Naive thymus-derived CD4-positive, alpha-beta T cell (primary cell): Measurements from ENCODE around the gene ARF1. TPM values are rescaled to one million over a fixed set of nuclear protein-coding genes. Genes with fewer than 3 reads are reported as not detected.

Experiments
- ATAC-seq: fragments of 150-1000 bp; cut with Tn5 transposase; 2 replicates; pipeline ENCODE4 v1.10.0; 2021; ENCODE audit warnings: mild to moderate bottlenecking, moderate library complexity
- CTCF ChIA-PET: fragments of 350-600 bp; sonication (Branson Sonifier 250); formaldehyde crosslinking; loops from one replicate; lab custom pipeline; 2021; ENCODE audit warnings: antibody characterized with exemption; lab: Charles Lee
- POLR2A ChIA-PET: fragments of 350-600 bp; sonication (Branson Sonifier 250); formaldehyde crosslinking; loops from one replicate; lab custom pipeline; 2021; ENCODE audit warnings: antibody characterized with exemption, inconsistent platforms; lab: Charles Lee
- DNase-seq, 9 donors: peaks; one replicate each; pipeline versions ENCODE4 v3.0.0 to v3.0.0-alpha.2; 2020 to 2022; ENCODE audit warnings: mixed read lengths in 1 of 9
- H3K27ac ChIP-seq: one replicate; pipeline ENCODE4 v1.7.0; 2013; ENCODE audit warnings: mild to moderate bottlenecking, low read depth, low read length, moderate library complexity
- H3K27me3 ChIP-seq, 2 donors: one replicate each; pipeline ENCODE4 v1.7.0; 2013; ENCODE audit warnings: low read length in 2 of 2, mild to moderate bottlenecking in 2 of 2, moderate library complexity in 2 of 2; ENCODE audit not compliant: control insufficient read depth in 2 of 2, insufficient read depth in 2 of 2
- H3K36me3 ChIP-seq, 3 experiments: 1 replicate in 2 of 3; 2 replicates in 1 of 3; pipeline ENCODE4 v1.7.0; 2013; ENCODE audit warnings: low read length in 3 of 3, mild to moderate bottlenecking in 3 of 3, moderate library complexity in 1 of 3; ENCODE audit not compliant: insufficient read depth in 3 of 3, control insufficient read depth in 2 of 3
- H3K4me1 ChIP-seq, 2 donors: one replicate each; pipeline ENCODE4 v1.7.0; 2013; ENCODE audit warnings: low read length in 2 of 2, mild to moderate bottlenecking in 2 of 2, moderate library complexity in 1 of 2; ENCODE audit not compliant: control insufficient read depth in 2 of 2, insufficient read depth in 2 of 2
- H3K4me3 ChIP-seq: 2 replicates; pipeline ENCODE4 v1.7.0; 2013; ENCODE audit warnings: mild to moderate bottlenecking, low read length
- H3K9me3 ChIP-seq, 3 experiments: 1 replicate in 2 of 3; 2 replicates in 1 of 3; pipeline ENCODE4 v1.7.0; 2013; ENCODE audit warnings: low read length in 3 of 3; ENCODE audit not compliant: control insufficient read depth in 2 of 3
- H3K27ac Mint-ChIP-seq, 9 donors: one replicate each; pipeline ENCODE4 v1.8.0; 2020 to 2022; ENCODE audit warnings: mixed read lengths in 9 of 9, mild to moderate bottlenecking in 8 of 9, moderate library complexity in 5 of 9, inconsistent platforms in 2 of 9
- H3K27me3 Mint-ChIP-seq, 5 donors: one replicate each; pipeline ENCODE4 v1.8.0; 2021 to 2022; ENCODE audit warnings: mixed read lengths in 5 of 5, mild to moderate bottlenecking in 1 of 5
- H3K36me3 Mint-ChIP-seq, 5 donors: one replicate each; pipeline ENCODE4 v1.8.0; 2020 to 2022; ENCODE audit warnings: mixed read lengths in 5 of 5, mild to moderate bottlenecking in 3 of 5, inconsistent platforms in 1 of 5
- H3K4me1 Mint-ChIP-seq, 7 donors: one replicate each; pipeline ENCODE4 v1.8.0; 2020 to 2022; ENCODE audit warnings: mixed read lengths in 7 of 7, mild to moderate bottlenecking in 3 of 7, inconsistent platforms in 1 of 7
- H3K4me3 Mint-ChIP-seq, 10 donors: one replicate each; pipeline ENCODE4 v1.8.0; 2020 to 2022; ENCODE audit warnings: mild to moderate bottlenecking in 10 of 10, mixed read lengths in 10 of 10, moderate library complexity in 6 of 10, inconsistent platforms in 2 of 10
- H3K9me3 Mint-ChIP-seq, 11 donors: one replicate each; pipeline ENCODE4 v1.8.0; 2020 to 2022; ENCODE audit warnings: mixed read lengths in 11 of 11, mild to moderate bottlenecking in 4 of 11, inconsistent platforms in 1 of 11, moderate library complexity in 1 of 11
- intact Hi-C, 2 donors: fragments of 100-400 bp; cut with micrococcal nuclease; formaldehyde crosslinking; loops; one replicate each; pipeline ENCODE4 v1.15.1; 2023
- polyA plus RNA-seq, 2 donors: library from polyadenylated mRNA; unstranded; fragments of 300-500 nt; fragmentation: Illumina TruSeq; gene quantifications; one replicate each; pipeline ENCODE4 v1.2.3, GENCODE V29; 2021
- total RNA-seq, 6 experiments: library from RNA in 5 of 6; stranded (reverse) in 5 of 6; gene quantifications; 1 replicate in 5 of 6; 2 replicates in 1 of 6; pipeline ENCODE4 v1.2.3 and lab custom pipeline; 2021 to 2026

Gene ARF1
- total and polyA plus RNA-seq, 7 experiments from 2014 or later, result 198 to 434 (median 344) TPM

DNA sequence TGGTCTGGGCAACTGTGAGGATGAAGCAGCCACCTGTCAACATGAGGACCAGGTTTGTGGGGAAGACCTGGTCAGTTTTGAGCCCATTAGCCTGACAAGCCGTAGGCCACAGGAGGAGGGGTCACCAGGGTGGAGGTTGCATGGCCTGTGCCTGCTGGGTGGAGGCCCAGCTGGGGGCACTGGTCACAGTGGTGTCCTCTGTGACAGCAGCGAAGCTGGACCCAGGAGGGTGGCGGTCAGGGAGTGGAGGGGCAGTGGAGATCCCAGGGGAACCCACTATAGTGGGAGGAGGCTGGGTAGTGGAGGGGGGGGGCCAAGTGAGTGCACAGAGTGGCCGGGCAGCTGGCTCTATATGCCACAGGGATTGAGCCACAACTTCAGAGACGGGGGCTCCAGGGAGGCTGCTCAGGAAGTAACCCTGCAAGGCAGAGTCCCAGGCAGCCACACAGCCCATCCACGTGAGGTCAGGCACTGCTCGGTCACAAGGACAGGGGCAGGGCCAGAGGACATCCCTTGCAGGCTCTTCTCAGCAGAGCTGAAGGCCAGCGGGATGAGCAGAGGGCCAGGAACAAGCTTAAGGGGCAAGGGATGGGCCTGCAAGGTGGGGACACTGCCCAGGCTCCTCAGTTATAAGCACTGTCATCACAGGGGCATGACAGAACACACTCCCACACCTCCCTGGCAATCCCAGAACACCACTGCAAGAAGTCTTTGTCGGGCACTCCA, 22.9 kb downstream of the ARF1 start:
- ChIA-PET CTCF (interaction anchor here (0.6 kb wide), 1 partner anchor 60 kb away, joined by 3 read pairs; no protein-coding TSS in a partner anchor), POLR2A (interaction anchor here (1.3 to 2.0 kb wide), 2 partner anchors 24 to 60 kb away, joined by 3 to 10 read pairs; partner anchors contain the start of gene IBA57)
- no peak for DNase-seq
- Mint-ChIP-seq H3K4me3 (peak overlapping the region in 3 of 10 donors; percentile 7 to 73 (median 38)), H3K36me3 (peaks cover 0 to 7% (median 5%) of the 10 kb centered on the region in 5 donors), H3K27ac (peak overlapping the region in 4 of 9 donors; percentile 38 to 95 (median 66)), H3K27me3 (peaks cover 0 to 3% (median 0%) of the 10 kb centered on the region in 5 donors), H3K9me3 (peaks cover 0 to 4% (median 0%) of the 10 kb centered on the region in 11 donors), H3K4me1 (peaks cover 5 to 55% (median 35%) of the 10 kb centered on the region in 7 donors)
- ATAC-seq, result no peak
- no peaks in the 10 kb centered on the region for H3K9me3 ChIP-seq
- no peaks in the 10 kb centered on the region for H3K27me3 ChIP-seq
- peaks cover 24 to 33% of the 10 kb centered on the region in 2 donors for H3K4me1 ChIP-seq
- peak overlapping the region; percentile 26 for H3K27ac ChIP-seq
- intact Hi-C loops, result loop anchor here in 1 of 2 donors (5.0 to 10.0 kb wide), 2 partner anchors 1237 to 1701 kb away; partner anchors contain the start of genes CCSAP and PARP1
- no peak overlapping the region for H3K4me3 ChIP-seq
- peaks cover 0 to 44% (median 3%) of the 10 kb centered on the region in 3 experiments for H3K36me3 ChIP-seq

DNA sequence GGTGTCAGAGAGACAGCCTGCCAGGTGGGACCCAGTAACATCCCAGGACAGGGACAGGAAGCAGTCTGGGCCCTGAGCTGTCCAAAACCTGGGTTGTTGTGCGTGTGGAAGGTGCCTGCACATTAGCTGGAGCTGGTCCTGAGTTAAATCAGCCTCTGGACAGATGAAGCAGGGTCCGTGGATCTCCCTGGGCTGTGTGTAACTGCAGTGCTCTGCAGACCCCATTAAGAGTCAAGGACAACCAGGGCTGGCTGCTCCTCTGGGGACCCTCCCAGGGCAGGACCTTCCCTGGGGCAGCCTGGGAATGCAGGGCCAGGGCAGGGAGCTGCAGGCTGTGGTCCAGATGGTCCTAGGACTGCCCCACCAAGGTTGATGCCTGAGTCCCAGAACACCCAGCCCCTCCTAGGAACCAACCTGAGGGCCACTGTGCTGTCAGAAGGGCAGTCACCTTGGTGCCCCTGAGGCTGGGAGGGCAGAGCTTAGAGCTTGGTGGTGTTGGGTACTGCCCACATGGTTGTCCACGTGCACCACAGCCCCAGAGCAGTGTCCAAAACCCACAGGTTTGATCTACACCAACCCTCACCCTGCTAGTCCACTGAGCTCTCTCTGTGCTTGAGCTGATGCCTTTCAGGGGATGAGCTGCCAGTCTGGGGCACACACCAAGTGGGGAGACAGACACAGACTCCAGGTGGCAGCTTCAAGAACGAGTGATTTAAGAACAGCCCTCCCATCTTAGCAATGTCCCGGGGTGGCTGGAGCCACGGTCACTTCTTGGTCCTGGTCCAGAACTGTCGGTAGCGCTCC, 23.7 kb downstream of the ARF1 start:
- peaks cover 5 to 52% (median 38%) of the 10 kb centered on the region in 7 donors for H3K4me1 Mint-ChIP-seq
- H3K4me3 Mint-ChIP-seq, result peak overlapping the region in 7 of 10 donors; percentile 13 to 94 (median 49)

DNA sequence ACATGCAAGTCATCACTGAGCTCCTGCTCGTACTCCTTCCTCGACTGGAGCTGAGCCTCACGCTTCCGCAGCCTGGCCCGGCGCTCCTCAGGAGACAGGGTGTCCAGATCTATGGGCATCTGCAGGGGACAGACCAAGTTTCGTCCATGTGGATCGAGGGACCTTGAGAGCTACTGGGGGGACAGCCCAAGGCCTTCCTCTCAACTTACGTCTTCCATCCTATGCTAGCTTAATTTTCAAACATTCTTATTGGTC, 24.2 kb downstream of the ARF1 start:
- ChIA-PET POLR2A (interaction anchor here (1.1 kb wide), 1 partner anchor 24 kb away, joined by 8 read pairs; the partner anchor contains the start of gene ARF1), CTCF (interaction anchor here (0.6 kb wide), 1 partner anchor 58 kb away, joined by 3 read pairs; no protein-coding TSS in a partner anchor)
- Histone ChIP-seq H3K4me1 (peaks cover 20 to 29% of the 10 kb centered on the region in 2 donors), H3K36me3 (peaks cover 0 to 36% (median 0%) of the 10 kb centered on the region in 3 experiments), H3K27ac (no peak overlapping the region), H3K4me3 (no peak overlapping the region), H3K27me3 (no peaks in the 10 kb centered on the region), H3K9me3 (no peaks in the 10 kb centered on the region)
- Mint-ChIP-seq H3K4me1 (peaks cover 5 to 47% (median 33%) of the 10 kb centered on the region in 7 donors), H3K4me3 (peak overlapping the region in 6 of 10 donors; percentile 9 to 94 (median 44)), H3K36me3 (peaks cover 0 to 7% (median 5%) of the 10 kb centered on the region in 5 donors), H3K9me3 (peaks cover 0 to 4% (median 0%) of the 10 kb centered on the region in 11 donors), H3K27me3 (peaks cover 0 to 3% (median 0%) of the 10 kb centered on the region in 5 donors), H3K27ac (peak overlapping the region in 3 of 9 donors; percentile 17 to 98 (median 52))
- DNase-seq (no peak), ATAC-seq (no peak)
- intact Hi-C loops, result loop anchor here in 1 of 2 donors (5.0 to 10.0 kb wide), 2 partner anchors 1236 to 1702 kb away; partner anchors contain the start of genes CCSAP and PARP1

More for the DNA sequence above, 23.7 kb downstream of the ARF1 start:
- no peak overlapping the region for H3K27ac ChIP-seq
- peaks cover 24 to 33% of the 10 kb centered on the region in 2 donors for H3K4me1 ChIP-seq
- peaks cover 0 to 7% (median 5%) of the 10 kb centered on the region in 5 donors for H3K36me3 Mint-ChIP-seq
- POLR2A ChIA-PET, result interaction anchor here (1.1 to 1.3 kb wide), 2 partner anchors 24 kb away, joined by 3 to 8 read pairs; partner anchors contain the start of gene ARF1
- CTCF ChIA-PET, result interaction anchor here (0.6 kb wide), 1 partner anchor 59 kb away, joined by 3 read pairs; no protein-coding TSS in a partner anchor
- no peak for ATAC-seq
- H3K36me3 ChIP-seq, result peaks cover 0 to 36% (median 0%) of the 10 kb centered on the region in 3 experiments
- intact Hi-C loops, result loop anchor here in 1 of 2 donors (5.0 to 10.0 kb wide), 2 partner anchors 1236 to 1701 kb away; partner anchors contain the start of genes CCSAP and PARP1
- peaks cover 0 to 4% (median 0%) of the 10 kb centered on the region in 11 donors for H3K9me3 Mint-ChIP-seq
- H3K4me3 ChIP-seq, result no peak overlapping the region
- H3K27me3 ChIP-seq, result no peaks in the 10 kb centered on the region
- H3K9me3 ChIP-seq, result no peaks in the 10 kb centered on the region
- peak overlapping the region in 3 of 9 donors; percentile 8 to 98 (median 65) for H3K27ac Mint-ChIP-seq
- peaks cover 0 to 3% (median 0%) of the 10 kb centered on the region in 5 donors for H3K27me3 Mint-ChIP-seq
- DNase-seq, result no peak

DNA sequence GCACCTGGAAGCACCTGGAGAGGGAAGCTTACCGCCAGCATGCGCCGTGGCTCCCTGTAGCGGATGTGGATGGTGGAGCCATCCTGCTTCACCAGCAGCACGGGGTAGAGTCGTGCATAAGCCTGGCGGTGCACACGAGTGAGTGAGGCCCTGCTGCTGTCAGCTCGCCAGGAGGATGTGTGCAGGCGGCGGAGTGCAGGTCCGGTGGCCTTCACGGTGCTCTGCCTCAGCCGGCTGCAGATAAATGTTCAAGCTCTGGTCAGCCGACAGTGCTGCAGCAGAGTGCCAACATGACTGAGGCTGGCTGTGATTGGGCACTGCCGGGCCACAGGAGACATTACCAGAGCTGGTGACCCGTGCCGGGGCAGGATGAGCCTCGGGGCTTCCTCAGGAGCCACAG, 25.1 kb downstream of the ARF1 start:
- ChIA-PET CTCF (no interaction called here), POLR2A (interaction anchor here (1.2 to 1.5 kb wide), 2 partner anchors 25 to 57 kb away, joined by 4 to 5 read pairs; partner anchors contain the start of genes ARF1 and IBA57)
- Mint-ChIP-seq H3K4me3 (peak overlapping the region; percentile 87 to 95 (median 93)), H3K4me1 (peaks cover 5 to 47% (median 33%) of the 10 kb centered on the region in 7 donors), H3K9me3 (peaks cover 0 to 4% (median 0%) of the 10 kb centered on the region in 11 donors), H3K27ac (peak overlapping the region in 7 of 9 donors; percentile 14 to 98 (median 94)), H3K36me3 (peaks cover 0 to 7% (median 5%) of the 10 kb centered on the region in 5 donors), H3K27me3 (peaks cover 0 to 3% (median 0%) of the 10 kb centered on the region in 5 donors)
- intact Hi-C loops, result loop anchor here (2.0 to 10.0 kb wide), 5 partner anchors 49 to 1703 kb away; partner anchors contain the start of genes CCSAP (in 1 of the 2) and PARP1 (in 1 of the 2)
- peaks cover 0 to 36% (median 0%) of the 10 kb centered on the region in 3 experiments for H3K36me3 ChIP-seq
- H3K9me3 ChIP-seq, result no peaks in the 10 kb centered on the region
- no peak overlapping the region for H3K4me3 ChIP-seq
- peaks cover 18 to 26% of the 10 kb centered on the region in 2 donors for H3K4me1 ChIP-seq
- ATAC-seq, result no peak
- peak overlapping the region; percentile 94 for H3K27ac ChIP-seq
- DNase-seq, result no peak
- no peaks in the 10 kb centered on the region for H3K27me3 ChIP-seq

DNA sequence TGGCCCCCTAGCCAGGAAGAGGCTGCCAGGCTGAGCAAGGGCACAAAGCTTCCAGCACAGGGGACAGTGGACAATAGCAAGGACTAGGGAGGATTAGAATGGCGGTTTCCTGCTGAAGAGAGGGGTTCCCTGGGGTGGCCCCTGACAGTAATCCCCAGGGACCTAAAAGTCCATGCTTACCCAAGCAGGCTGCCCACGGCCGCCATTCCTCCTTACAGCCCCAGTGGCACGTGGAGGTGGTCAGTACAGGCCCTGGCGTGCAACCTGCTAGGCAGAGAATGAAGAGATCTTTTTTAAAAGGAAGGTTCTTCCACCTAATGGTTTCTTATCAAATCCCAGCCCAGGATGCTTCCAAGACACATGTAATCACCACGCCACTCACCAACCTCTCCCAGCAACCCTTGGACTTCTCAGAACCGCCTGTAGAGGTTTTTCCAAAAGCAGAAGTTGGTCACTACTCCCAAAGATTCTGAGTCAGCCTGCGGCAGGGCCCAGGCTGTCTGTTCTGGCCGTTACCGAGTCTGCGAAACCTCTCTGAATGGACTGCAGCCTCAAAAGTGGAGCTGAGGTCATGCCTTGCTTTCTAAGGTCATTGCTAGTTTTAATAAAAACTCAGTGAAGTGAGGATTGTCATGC, 25.7 kb downstream of the ARF1 start:
- peak overlapping the region; percentile 94 for H3K27ac ChIP-seq
- H3K4me1 ChIP-seq, result peaks cover 18 to 26% of the 10 kb centered on the region in 2 donors
- Mint-ChIP-seq H3K27me3 (peaks cover 0 to 3% (median 0%) of the 10 kb centered on the region in 5 donors), H3K27ac (peak overlapping the region; percentile 14 to 98 (median 95)), H3K9me3 (peaks cover 0 to 3% (median 0%) of the 10 kb centered on the region in 11 donors), H3K36me3 (peaks cover 0 to 7% (median 5%) of the 10 kb centered on the region in 5 donors), H3K4me3 (peak overlapping the region; percentile 87 to 95 (median 93)), H3K4me1 (peaks cover 5 to 46% (median 31%) of the 10 kb centered on the region in 7 donors)
- ChIA-PET POLR2A (interaction anchor here (0.7 to 2.1 kb wide), 7 partner anchors 11 to 393 kb away, joined by 3 to 8 read pairs (median 4); partner anchors contain the start of genes ARF1 and IBA57), CTCF (no interaction called here)
- ATAC-seq (no peak), DNase-seq (no peak)
- H3K9me3 ChIP-seq, result no peaks in the 10 kb centered on the region
- intact Hi-C loops, result loop anchor here (2.0 to 10.0 kb wide), 5 partner anchors 49 to 1703 kb away; partner anchors contain the start of genes CCSAP (in 1 of the 2) and PARP1 (in 1 of the 2)
- peak overlapping the region; percentile 100 for H3K4me3 ChIP-seq
- H3K27me3 ChIP-seq, result no peaks in the 10 kb centered on the region
- H3K36me3 ChIP-seq, result peaks cover 0 to 32% (median 0%) of the 10 kb centered on the region in 3 experiments
